ENCODE results near the gene KRT7. TPM values are rescaled to one million over a fixed set of nuclear protein-coding genes. Genes with fewer than 3 reads are reported as not detected.

Gene KRT7
- polyA plus RNA-seq, 3 donors: 35.1 to 109 (median 56.3) TPM

GRCh38 chr12:52211716-52212585 lies 21.1 kb upstream of the KRT7 start:
- no peak for DNase-seq (ENCODE audit: low read depth in 3 of 3, low spot score in 2 of 3)

DNA sequence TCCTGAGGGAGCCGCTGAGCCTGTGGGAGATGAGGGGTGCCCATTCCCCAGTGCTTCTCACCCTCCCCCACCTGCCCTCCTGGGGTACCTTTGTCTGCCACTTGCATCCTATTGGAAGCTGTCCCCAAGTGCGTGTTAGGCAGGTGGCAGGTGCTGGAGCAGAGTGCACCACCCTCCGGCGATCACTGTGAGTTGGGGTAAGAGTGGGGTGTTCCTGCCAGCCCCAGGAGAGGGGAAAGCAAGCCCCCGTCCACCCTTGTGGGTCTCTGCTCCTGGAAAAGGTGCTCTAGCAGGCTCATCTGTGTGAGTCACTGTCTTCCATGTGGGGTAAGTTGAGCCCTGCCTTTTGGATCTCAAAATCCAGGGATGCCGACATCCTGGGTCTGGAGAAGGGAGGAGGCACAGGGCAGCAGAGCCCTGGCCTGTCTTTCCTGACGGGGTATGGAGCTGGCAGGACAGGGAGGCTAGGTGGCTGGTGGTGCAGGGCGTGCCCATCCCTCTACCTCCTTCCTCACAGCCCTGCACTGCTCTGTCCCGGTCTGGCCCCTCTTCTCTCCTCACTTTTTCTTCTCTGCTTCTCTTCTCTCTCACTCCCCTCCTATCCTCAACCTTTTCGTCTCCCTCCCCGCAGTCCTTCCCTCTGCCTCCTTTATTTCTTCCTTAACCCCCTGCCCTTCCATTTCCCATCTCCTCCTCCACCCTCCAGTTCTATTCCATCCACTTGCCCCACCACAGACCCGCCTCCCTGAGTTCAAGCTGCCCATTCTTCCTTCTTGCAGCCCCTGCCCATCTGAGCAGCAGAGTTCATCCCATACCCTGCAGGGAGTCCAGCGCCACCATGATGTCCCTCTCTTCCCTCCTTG lies 20.1 kb upstream of the KRT7 start:
- DNase-seq (ENCODE audit: low read depth in 3 of 3, low spot score in 2 of 3): no peak

DNA sequence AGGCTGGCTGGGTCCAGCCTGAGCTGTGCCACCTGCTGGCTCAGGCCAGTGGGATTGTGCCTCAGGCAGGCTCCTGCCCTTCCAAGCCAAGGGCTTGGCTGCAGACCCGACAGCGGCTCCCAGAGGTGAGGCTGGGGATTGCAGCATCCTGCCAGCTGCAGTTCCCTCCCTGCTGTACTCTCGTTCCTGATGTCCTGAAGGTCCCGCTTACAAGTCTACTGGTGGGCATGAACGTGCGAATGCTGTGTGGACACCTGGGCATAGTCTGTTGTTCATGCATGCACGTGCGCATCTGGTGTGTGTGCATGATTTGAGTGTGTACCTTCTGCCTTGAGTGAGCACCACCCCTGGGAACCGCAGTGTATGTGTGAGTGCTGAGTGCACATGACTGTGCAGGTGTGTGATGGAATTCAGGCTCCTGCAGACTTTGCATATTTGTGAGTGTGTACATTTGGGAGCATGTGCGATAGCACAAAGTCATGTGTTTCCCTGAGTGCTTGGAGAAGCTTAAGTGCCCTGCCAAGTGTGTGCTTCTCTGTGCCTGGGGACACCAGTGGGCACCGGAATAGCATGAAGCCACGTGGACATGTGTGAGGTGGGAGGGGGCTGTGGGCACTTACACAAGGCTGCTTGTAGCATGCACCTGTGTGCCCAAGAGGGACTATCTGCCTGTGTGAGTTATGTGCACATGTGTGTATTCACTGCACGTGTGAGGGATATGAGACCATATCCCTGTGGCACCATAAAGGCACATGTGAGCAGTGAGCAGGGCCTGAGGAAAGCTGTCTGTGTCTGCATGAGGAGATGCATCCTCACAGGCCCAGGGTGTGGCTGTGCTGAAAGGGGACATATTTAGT lies 19.3 kb upstream of the KRT7 start:
- DNase-seq (ENCODE audit: low read depth in 3 of 3, low spot score in 2 of 3): peak in 2 of 3 donors; percentile 63 to 65

DNA sequence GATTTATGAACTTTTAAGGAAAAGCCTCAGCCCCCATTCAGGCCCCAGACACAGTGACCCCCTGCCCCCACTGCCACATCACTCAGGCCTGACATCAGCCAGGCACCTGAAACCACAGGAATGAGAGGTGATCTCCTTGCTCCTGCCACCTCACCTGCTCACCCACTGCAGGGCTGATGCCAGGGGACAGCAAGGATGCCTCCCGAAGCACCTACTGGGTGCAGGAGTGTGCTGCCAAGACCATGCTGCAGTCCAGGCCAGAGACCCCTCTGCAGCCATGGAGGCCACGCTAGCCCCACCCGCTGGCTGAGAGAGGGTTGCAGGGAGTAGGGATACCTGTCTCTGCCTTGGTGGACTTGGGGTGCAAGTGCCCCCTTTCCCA lies 18.6 kb upstream of the KRT7 start:
- no peak for DNase-seq (ENCODE audit: low read depth in 3 of 3, low spot score in 2 of 3)

- no peak for DNase-seq (ENCODE audit: low read depth in 3 of 3, low spot score in 2 of 3)
Observed at GRCh38 chr12:52215587-52216031, 17.4 kb upstream of the KRT7 start.

DNA sequence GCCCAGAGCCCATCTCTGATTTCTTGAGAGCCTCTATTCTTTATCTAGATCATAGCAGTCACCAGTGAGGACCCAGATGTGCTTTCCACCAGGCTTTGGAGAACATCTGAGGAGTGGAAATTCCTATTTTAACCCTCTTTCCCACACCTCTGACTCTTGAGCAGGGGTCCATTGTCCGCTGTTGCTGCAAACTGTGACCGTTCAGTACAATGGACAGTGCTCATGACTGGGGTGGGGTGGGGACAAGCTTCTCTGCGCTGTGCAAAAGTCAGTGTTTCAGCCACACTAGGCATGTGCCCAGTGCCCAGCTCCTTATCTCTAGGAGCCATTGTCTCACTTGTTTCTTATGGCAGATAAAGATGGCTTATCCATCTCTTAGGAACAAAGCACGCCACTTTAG lies 16.9 kb upstream of the KRT7 start:
- no peak for DNase-seq (ENCODE audit: low read depth in 3 of 3, low spot score in 2 of 3)

GRCh38 chr12:52216807-52217206 lies 16.2 kb upstream of the KRT7 start:
- no peak for DNase-seq (ENCODE audit: low read depth in 3 of 3, low spot score in 2 of 3)

GRCh38 chr12:52217223-52217622 lies 15.8 kb upstream of the KRT7 start:
- no peak for DNase-seq (ENCODE audit: low read depth in 3 of 3, low spot score in 2 of 3)

- no peak for DNase-seq (ENCODE audit: low read depth in 3 of 3, low spot score in 2 of 3)
Observed at GRCh38 chr12:52218001-52218400, 15.0 kb upstream of the KRT7 start.

GRCh38 chr12:52220477-52220876 lies 12.6 kb upstream of the KRT7 start:
- no peak for DNase-seq (ENCODE audit: low read depth in 3 of 3, low spot score in 2 of 3)

- no peak for DNase-seq (ENCODE audit: low read depth in 3 of 3, low spot score in 2 of 3)
Observed at GRCh38 chr12:52221070-52221781, 11.8 kb upstream of the KRT7 start.

DNA sequence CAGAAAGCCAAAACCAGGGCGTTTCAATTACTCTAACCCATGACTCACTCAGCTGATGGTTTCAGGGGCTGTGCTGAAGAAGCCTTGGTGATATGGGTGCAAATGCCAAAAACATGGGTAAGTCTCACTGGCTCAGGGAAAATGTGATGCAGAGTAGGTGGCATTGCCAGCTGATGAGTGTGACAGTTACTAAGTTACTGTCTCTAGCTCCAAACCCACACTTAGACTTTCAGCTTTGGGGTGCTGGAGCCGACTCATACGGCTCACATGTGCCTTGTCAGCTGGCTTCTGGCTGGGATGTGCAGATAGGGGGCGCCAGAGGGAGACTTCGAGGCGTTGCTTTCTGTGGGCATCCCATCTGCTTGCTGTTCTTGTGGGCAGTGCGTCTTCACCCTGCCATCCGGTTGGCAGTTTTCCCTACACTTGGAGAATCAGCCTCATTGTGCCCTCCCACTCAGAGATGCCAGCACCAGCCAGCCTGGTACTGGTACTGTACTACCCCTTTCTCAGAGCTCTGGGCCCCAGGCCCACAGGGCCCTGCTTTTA lies 11.1 kb upstream of the KRT7 start:
- no peak for DNase-seq (ENCODE audit: low read depth in 3 of 3, low spot score in 2 of 3)

DNA sequence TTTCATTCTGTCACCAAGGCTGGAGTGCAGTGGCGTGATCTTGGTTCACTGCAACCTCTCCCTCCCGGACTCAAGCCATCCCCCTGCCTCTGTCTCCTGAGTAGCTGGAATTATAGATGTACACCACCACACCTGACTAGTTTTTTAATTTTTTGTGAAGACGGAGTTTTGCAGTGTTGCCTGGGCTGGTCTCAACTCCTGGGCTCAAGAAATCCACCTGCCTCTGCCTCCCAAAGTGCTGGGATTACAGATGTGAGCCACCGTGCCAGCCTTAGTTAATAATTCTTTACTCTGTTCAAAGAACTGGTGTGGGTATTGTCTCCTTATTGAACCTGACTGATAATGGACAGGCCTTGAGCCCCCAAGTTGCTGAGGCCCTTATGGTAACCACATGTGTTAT lies 10.4 kb upstream of the KRT7 start:
- no peak for DNase-seq (ENCODE audit: low read depth in 3 of 3, low spot score in 2 of 3)

- DNase-seq (ENCODE audit: low read depth in 3 of 3, low spot score in 2 of 3): no peak
Observed at GRCh38 chr12:52223406-52224039, 9.5 kb upstream of the KRT7 start.

DNA sequence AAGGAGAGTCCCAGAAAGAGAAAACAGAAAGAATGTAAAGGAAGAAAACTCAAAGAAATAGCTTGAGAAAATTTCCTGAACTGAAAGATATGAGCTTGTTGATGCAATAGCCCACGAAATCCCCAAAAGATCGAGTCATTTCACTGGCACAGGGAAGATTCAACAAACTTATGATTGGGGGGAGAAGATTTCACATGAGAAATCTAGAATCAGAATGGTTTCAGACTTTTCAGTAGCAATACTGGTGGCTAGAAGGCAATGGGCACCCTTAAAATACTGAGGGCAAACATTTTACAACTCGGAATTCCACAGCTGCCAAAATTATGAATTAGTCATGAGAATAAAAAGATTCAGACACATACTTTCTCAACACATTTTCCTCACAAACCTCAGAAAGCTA lies 8.9 kb upstream of the KRT7 start:
- DNase-seq (ENCODE audit: low read depth in 3 of 3, low spot score in 2 of 3): no peak

DNA sequence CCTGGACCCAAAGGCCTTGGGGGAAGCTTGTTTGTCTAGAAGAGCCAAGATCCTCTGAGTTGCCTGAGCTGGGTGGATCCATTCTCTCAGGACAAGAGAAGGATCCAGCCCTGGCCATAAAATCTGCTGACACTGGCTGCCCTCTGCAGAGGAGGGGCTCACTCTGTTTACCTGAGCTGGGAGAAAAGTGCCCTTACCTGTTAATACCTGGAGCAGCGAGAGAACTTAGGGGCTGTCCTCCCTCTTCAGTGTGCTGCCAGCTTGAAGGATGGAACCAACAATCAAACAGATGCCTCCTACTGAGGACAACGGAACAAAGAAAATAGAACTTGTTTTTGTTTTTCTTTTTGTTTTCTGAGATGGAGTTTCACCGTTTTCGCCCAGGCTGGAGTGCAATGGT lies 7.3 kb upstream of the KRT7 start:
- DNase-seq (ENCODE audit: low read depth in 3 of 3, low spot score in 2 of 3): no peak

GRCh38 chr12:52226446-52226845 lies 6.6 kb upstream of the KRT7 start:
- no peak for DNase-seq (ENCODE audit: low read depth in 3 of 3, low spot score in 2 of 3)

GRCh38 chr12:52227606-52228166 lies 5.4 kb upstream of the KRT7 start:
- DNase-seq (ENCODE audit: low read depth in 3 of 3, low spot score in 2 of 3): no peak

- no peak for DNase-seq (ENCODE audit: low read depth in 3 of 3, low spot score in 2 of 3)
Observed at GRCh38 chr12:52228366-52228765, 4.7 kb upstream of the KRT7 start.
